MM.1S (cell line): ENCODE measurements around the gene PRDM7.

Source experiments
- DNase-seq: peaks from one replicate; pipeline ENCODE4 v3.0.0-alpha.2; 2015
- H2AFZ ChIP-seq: fragments of 300-600 bp; sonication (generic); 2 replicates; pipeline ENCODE4 v1.6.0; 2016; ENCODE audit warnings: antibody characterized with exemption, low read length
- H3F3A ChIP-seq: fragments of 300-600 bp; sonication (generic); 2 replicates; pipeline ENCODE4 v1.6.1; 2016; ENCODE audit warnings: mild to moderate bottlenecking, antibody characterized with exemption, low read length, moderate library complexity, mixed read lengths; ENCODE audit not compliant: insufficient read depth
- H3K27ac ChIP-seq: fragments of 300-600 bp; sonication (generic); 2 replicates; pipeline ENCODE4 v1.5.1; 2016; ENCODE audit warnings: mild to moderate bottlenecking, low read length
- H3K27me3 ChIP-seq: fragments of 300-600 bp; sonication (generic); replicated peaks from 2 replicates; pipeline ENCODE4 v1.6.0; 2016; ENCODE audit warnings: low read length; ENCODE audit not compliant: insufficient read depth
- H3K36me3 ChIP-seq: fragments of 300-600 bp; sonication (generic); replicated peaks from 2 replicates; pipeline ENCODE4 v1.6.1; 2016; ENCODE audit warnings: mild to moderate bottlenecking, low read length, mixed read lengths; ENCODE audit not compliant: insufficient read depth
- H3K4me1 ChIP-seq: fragments of 300-600 bp; sonication (generic); 2 replicates; pipeline ENCODE4 v1.6.1; 2016; ENCODE audit warnings: low read length, mixed read lengths
- H3K4me2 ChIP-seq: fragments of 300-600 bp; sonication (generic); 2 replicates; pipeline ENCODE4 v1.6.0; 2016; ENCODE audit warnings: low read depth, low read length
- H3K4me3 ChIP-seq: fragments of 300-600 bp; sonication (generic); 2 replicates; pipeline ENCODE4 v1.5.1; 2016; ENCODE audit warnings: low read length, mixed read lengths
- H3K79me2 ChIP-seq: fragments of 300-600 bp; sonication (generic); 2 replicates; pipeline ENCODE4 v1.6.1; 2016; ENCODE audit warnings: mixed run types, low read length, mixed read lengths
- H3K9ac ChIP-seq: fragments of 300-600 bp; sonication (generic); 2 replicates; pipeline ENCODE4 v1.6.1; 2016; ENCODE audit warnings: low read length, mixed read lengths
- H3K9me2 ChIP-seq: fragments of 300-600 bp; sonication (generic); replicated peaks from 2 replicates; pipeline ENCODE4 v1.6.1; 2016; ENCODE audit warnings: mild to moderate bottlenecking, low read length, mixed read lengths; ENCODE audit not compliant: insufficient read depth
- H3K9me3 ChIP-seq: fragments of 300-600 bp; sonication (generic); replicated peaks from 2 replicates; pipeline ENCODE4 v1.6.1; 2016; ENCODE audit warnings: mild to moderate bottlenecking, low read length, mixed read lengths; ENCODE audit not compliant: insufficient read depth
- H4K20me1 ChIP-seq: fragments of 300-600 bp; sonication (generic); 2 replicates; pipeline ENCODE4 v1.6.1; 2016; ENCODE audit warnings: mild to moderate bottlenecking, low read length, moderate library complexity, mixed read lengths; ENCODE audit not compliant: insufficient read depth
- EZH2 ChIP-seq: fragments of 300-600 bp; sonication (generic); optimal IDR thresholded peaks from 2 replicates; pipeline ENCODE3; 2017; ENCODE audit warnings: low read depth, mild to moderate bottlenecking, antibody characterized with exemption, low read length, mixed read lengths
- EZH2phosphoT487 ChIP-seq: fragments of 300-600 bp; sonication (generic); IDR thresholded peaks from 2 replicates; pipeline ENCODE4 v1.6.1; 2018; ENCODE audit warnings: antibody characterized with exemption, low read length
- TF ChIP-seq, protein P1 (sequence below): fragments of 300-600 bp; sonication (generic); IDR thresholded peaks from 2 replicates; pipeline ENCODE4 v1.5.1; 2016; ENCODE audit warnings: antibody characterized with exemption, low read length, mixed read lengths

Gene PRDM7

GRCh38 chr16:90012991-90013745, 64.0 kb downstream of the PRDM7 start:
- H3K27me3 ChIP-seq = no peaks in the 10 kb centered on the region
- TF ChIP-seq, protein P1, sequence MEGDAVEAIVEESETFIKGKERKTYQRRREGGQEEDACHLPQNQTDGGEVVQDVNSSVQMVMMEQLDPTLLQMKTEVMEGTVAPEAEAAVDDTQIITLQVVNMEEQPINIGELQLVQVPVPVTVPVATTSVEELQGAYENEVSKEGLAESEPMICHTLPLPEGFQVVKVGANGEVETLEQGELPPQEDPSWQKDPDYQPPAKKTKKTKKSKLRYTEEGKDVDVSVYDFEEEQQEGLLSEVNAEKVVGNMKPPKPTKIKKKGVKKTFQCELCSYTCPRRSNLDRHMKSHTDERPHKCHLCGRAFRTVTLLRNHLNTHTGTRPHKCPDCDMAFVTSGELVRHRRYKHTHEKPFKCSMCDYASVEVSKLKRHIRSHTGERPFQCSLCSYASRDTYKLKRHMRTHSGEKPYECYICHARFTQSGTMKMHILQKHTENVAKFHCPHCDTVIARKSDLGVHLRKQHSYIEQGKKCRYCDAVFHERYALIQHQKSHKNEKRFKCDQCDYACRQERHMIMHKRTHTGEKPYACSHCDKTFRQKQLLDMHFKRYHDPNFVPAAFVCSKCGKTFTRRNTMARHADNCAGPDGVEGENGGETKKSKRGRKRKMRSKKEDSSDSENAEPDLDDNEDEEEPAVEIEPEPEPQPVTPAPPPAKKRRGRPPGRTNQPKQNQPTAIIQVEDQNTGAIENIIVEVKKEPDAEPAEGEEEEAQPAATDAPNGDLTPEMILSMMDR = no peak
- TF ChIP-seq EZH2phosphoT487 (no peak), EZH2 (no peak)
- H3K4me2 ChIP-seq = no peak overlapping the region
- H3K36me3 ChIP-seq = no peaks in the 10 kb centered on the region
- no peak overlapping the region for H3K9ac ChIP-seq
- H4K20me1 ChIP-seq = no peaks in the 10 kb centered on the region
- H3K4me3 ChIP-seq = no peak overlapping the region
- H3K27ac ChIP-seq = no peak overlapping the region
- H2AFZ ChIP-seq = no peak overlapping the region
- H3K9me3 ChIP-seq = no peaks in the 10 kb centered on the region
- H3K79me2 ChIP-seq = no peaks in the 10 kb centered on the region
- no peak for DNase-seq
- no peaks in the 10 kb centered on the region for H3K4me1 ChIP-seq
- H3F3A ChIP-seq = no peaks in the 10 kb centered on the region
- no peaks in the 10 kb centered on the region for H3K9me2 ChIP-seq

DNA sequence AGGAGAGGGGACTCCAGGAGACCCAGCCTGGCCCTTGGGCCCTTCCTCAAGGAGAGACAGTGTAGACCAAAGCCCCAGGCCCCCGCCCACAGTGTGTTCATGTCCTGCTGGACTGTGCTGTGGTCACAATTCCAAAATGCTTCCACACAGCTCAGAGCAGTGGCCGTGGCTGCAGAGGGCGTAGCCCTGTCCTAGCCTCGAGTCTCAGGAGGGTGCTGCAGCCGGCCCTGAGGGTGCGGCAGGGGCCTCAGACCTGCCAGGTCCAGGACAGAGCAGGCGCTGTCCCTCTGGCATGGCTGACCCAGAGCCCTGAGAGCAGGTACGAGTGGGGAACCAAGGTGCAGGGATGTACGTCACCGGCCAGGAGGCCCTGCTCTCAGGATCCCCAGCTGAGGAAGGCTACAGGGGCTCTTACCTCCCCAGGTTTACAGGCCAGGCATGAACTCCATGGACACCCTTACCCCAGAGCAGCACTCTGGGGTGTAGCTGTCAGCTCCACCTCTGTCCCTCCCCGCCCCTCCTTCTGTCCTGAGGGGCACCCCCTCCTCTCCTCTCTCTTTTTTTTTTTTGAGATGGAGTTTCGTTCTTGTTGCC, 65.1 kb downstream of the PRDM7 start:
- Histone ChIP-seq H3K9ac (no peak overlapping the region), H2AFZ (no peak overlapping the region), H3K9me2 (no peaks in the 10 kb centered on the region), H3K79me2 (no peaks in the 10 kb centered on the region), H4K20me1 (no peaks in the 10 kb centered on the region), H3K4me3 (no peak overlapping the region), H3K27me3 (no peaks in the 10 kb centered on the region), H3K9me3 (no peaks in the 10 kb centered on the region), H3K4me1 (no peaks in the 10 kb centered on the region), H3F3A (no peaks in the 10 kb centered on the region), H3K4me2 (no peak overlapping the region), H3K27ac (no peak overlapping the region), H3K36me3 (no peaks in the 10 kb centered on the region)
- TF ChIP-seq, protein P1 = no peak
- TF ChIP-seq EZH2phosphoT487 (no peak), EZH2 (no peak)
- DNase-seq = no peak

DNA sequence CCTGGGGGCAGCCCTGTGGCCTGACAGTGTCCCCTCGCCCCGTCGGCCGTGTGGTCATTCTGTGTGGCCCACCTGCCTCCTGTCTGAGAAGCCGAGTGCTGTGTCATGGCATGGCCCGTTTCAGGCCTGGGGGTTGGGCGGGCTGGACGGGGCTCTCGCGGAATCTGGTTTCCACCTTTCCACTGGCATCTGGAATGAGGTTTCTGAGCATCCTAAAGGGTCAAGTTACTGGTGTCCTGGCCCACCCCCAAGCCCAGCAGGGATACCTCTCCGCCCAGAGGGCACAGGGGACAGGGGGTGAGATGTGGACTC, 65.7 kb downstream of the PRDM7 start:
- no peaks in the 10 kb centered on the region for H3K36me3 ChIP-seq
- no peaks in the 10 kb centered on the region for H3K27me3 ChIP-seq
- H4K20me1 ChIP-seq = no peaks in the 10 kb centered on the region
- no peaks in the 10 kb centered on the region for H3K9me3 ChIP-seq
- no peak for DNase-seq
- no peak overlapping the region for H3K4me2 ChIP-seq
- TF ChIP-seq EZH2 = no peak
- TF ChIP-seq, protein P1 = no peak
- TF ChIP-seq EZH2phosphoT487 = no peak
- H3K27ac ChIP-seq = no peak overlapping the region
- no peaks in the 10 kb centered on the region for H3F3A ChIP-seq
- H3K79me2 ChIP-seq = no peaks in the 10 kb centered on the region
- no peaks in the 10 kb centered on the region for H3K4me1 ChIP-seq
- no peak overlapping the region for H3K9ac ChIP-seq
- no peak overlapping the region for H2AFZ ChIP-seq
- no peaks in the 10 kb centered on the region for H3K9me2 ChIP-seq
- H3K4me3 ChIP-seq = no peak overlapping the region
